Breast epithelium (tissue), 4 donors: ENCODE measurements around the gene ZNF566. TPM values are rescaled to one million over a fixed set of nuclear protein-coding genes. Genes with fewer than 3 reads are reported as not detected.

Source experiments
- DNase-seq, 2 donors: peaks; one replicate each; pipeline ENCODE4 v3.0.0-alpha.2; 2019; ENCODE audit warnings: low spot score in 2 of 2
- H3K27ac ChIP-seq, 2 donors: fragments of 200-600 bp; sonication (generic) in 1 of 2; one replicate each; pipeline ENCODE4 v1.5.1; 2016 to 2019; ENCODE audit warnings: mild to moderate bottlenecking in 1 of 2
- H3K27me3 ChIP-seq, 2 donors: fragments of 200-600 bp; sonication (generic) in 1 of 2; one replicate each; pipeline versions ENCODE4 v1.5.1 to v1.6.0; 2017 to 2019; ENCODE audit warnings: control low read depth in 1 of 2, mild to moderate bottlenecking in 1 of 2
- H3K36me3 ChIP-seq: fragments of 200-600 bp; one replicate; pipeline ENCODE4 v1.5.1; 2019
- H3K4me1 ChIP-seq, 2 donors: fragments of 200-600 bp; sonication (generic); one replicate each; pipeline ENCODE4 v1.5.1; 2016 to 2019; ENCODE audit warnings: control low read depth in 1 of 2
- H3K4me3 ChIP-seq, 3 donors: fragments of 200-600 bp; sonication (generic); 1 replicate in 2 of 3; 2 replicates in 1 of 3; pipeline ENCODE4 v1.5.1; 2016 to 2019; ENCODE audit warnings: mild to moderate bottlenecking in 3 of 3, moderate library complexity in 2 of 3
- H3K9me3 ChIP-seq, 2 donors: fragments of 200-600 bp; sonication (generic) in 1 of 2; one replicate each; pipeline ENCODE4 v1.5.1; 2016 to 2019; ENCODE audit warnings: control low read depth in 1 of 2
- POLR2A ChIP-seq: fragments of 450-650 bp; IDR thresholded peaks from one replicate; pipeline ENCODE4 v1.6.1; 2016; ENCODE audit warnings: antibody characterized with exemption, mild to moderate bottlenecking, moderate library complexity
- POLR2AphosphoS5 ChIP-seq, 3 donors: sonication (generic); formaldehyde crosslinking; IDR thresholded peaks; one replicate each; pipeline ENCODE4 v1.6.1; 2017; ENCODE audit warnings: antibody characterized with exemption in 3 of 3
- intact Hi-C: fragments of 100-400 bp; cut with DNase I; formaldehyde crosslinking; loops from one replicate; pipeline ENCODE4 v1.15.1; 2023; ENCODE audit warnings: low total_unique reads
- total RNA-seq, 3 donors: library from RNA; depleted of rRNA; stranded (reverse); fragments of >200 nt; gene quantifications; one replicate each; pipeline ENCODE4 v1.1.0, GENCODE V29; 2016
- TF ChIP-seq, protein P1 (sequence below), 3 donors: fragments of 450-650 bp; IDR thresholded peaks; one replicate each; pipeline ENCODE4 v1.5.1; 2016 to 2017; ENCODE audit warnings: antibody characterized with exemption in 3 of 3, mild to moderate bottlenecking in 3 of 3, moderate library complexity in 3 of 3

Gene ZNF566
- total RNA-seq, 3 donors from 2014 or later, result 10.2 to 14.7 (median 11.4) TPM

GRCh38 chr19:36409841-36410240 lies 79.5 kb downstream of the ZNF566 start:
- intact Hi-C loops, result no loop called here
- TF ChIP-seq, protein P1, sequence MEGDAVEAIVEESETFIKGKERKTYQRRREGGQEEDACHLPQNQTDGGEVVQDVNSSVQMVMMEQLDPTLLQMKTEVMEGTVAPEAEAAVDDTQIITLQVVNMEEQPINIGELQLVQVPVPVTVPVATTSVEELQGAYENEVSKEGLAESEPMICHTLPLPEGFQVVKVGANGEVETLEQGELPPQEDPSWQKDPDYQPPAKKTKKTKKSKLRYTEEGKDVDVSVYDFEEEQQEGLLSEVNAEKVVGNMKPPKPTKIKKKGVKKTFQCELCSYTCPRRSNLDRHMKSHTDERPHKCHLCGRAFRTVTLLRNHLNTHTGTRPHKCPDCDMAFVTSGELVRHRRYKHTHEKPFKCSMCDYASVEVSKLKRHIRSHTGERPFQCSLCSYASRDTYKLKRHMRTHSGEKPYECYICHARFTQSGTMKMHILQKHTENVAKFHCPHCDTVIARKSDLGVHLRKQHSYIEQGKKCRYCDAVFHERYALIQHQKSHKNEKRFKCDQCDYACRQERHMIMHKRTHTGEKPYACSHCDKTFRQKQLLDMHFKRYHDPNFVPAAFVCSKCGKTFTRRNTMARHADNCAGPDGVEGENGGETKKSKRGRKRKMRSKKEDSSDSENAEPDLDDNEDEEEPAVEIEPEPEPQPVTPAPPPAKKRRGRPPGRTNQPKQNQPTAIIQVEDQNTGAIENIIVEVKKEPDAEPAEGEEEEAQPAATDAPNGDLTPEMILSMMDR (IDR thresholded peaks at IDR 0.05), result no peak
- TF ChIP-seq POLR2AphosphoS5 (IDR thresholded peaks at IDR 0.05) (no peak), POLR2A (no peak)
- Histone ChIP-seq H3K36me3 (peaks cover 7% of the 10 kb centered on the region), H3K27ac (no peak overlapping the region), H3K4me3 (no peak overlapping the region), H3K27me3 (no peaks in the 10 kb centered on the region), H3K9me3 (peaks cover 6 to 16% of the 10 kb centered on the region in 2 donors), H3K4me1 (no peaks in the 10 kb centered on the region)
- DNase-seq, result no peak

DNA sequence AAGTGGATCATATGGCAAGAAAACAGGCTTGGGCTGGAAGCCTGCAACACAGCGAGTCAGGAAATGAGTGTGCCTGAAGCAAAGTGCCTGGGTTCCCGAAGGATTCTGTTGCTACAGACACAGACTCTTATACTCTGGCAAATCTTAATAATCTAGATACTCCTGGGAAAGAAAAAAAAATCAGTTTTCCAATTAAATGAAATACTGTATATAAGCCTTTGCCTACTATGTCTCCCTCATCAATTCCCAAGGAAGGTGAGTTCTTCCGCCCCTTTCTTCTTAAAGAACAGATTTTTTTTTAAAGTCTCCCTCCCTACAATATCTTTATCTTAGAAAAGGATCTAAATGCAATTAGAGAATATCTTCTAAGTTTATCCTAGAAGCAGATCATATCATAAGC lies 81.3 kb downstream of the ZNF566 start:
- Histone ChIP-seq H3K27ac (no peak overlapping the region), H3K4me3 (no peak overlapping the region), H3K4me1 (no peaks in the 10 kb centered on the region), H3K27me3 (no peaks in the 10 kb centered on the region), H3K9me3 (peaks cover 6 to 12% of the 10 kb centered on the region in 2 donors), H3K36me3 (peaks cover 14% of the 10 kb centered on the region)
- no peak for DNase-seq
- intact Hi-C loops, result no loop called here
- TF ChIP-seq, protein P1 (IDR thresholded peaks at IDR 0.05), result no peak
- TF ChIP-seq POLR2AphosphoS5 (IDR thresholded peaks at IDR 0.05) (no peak), POLR2A (no peak)

DNA sequence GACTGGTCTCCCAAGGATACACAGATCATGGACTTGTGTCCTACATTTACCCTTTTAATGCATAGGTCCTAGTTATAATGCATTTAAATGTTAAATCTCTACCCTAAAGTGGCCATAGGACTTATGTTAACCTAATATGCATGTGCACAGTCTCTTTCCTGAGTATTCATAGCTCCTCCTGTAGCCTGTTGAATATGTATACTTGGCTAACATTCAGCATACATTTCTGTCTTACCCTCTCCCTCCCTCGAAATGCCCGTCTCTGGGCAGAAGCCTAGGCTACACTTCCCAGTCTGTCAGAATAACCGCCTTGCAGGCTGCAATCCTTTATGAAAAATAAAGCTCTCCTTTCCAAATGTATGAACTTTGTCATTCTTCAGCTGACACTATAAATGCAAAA lies 84.9 kb downstream of the ZNF566 start:
- Histone ChIP-seq H3K4me1 (no peaks in the 10 kb centered on the region), H3K27me3 (no peaks in the 10 kb centered on the region), H3K4me3 (no peak overlapping the region), H3K36me3 (peaks cover 14% of the 10 kb centered on the region), H3K9me3 (peaks cover 20 to 23% of the 10 kb centered on the region in 2 donors), H3K27ac (no peak overlapping the region)
- no peak for TF ChIP-seq POLR2AphosphoS5 (IDR thresholded peaks at IDR 0.05)
- TF ChIP-seq, protein P1 (IDR thresholded peaks at IDR 0.05), result no peak
- no peak for TF ChIP-seq POLR2A
- intact Hi-C loops, result no loop called here
- no peak for DNase-seq

- H3K9me3 ChIP-seq, result peaks cover 41 to 44% of the 10 kb centered on the region in 2 donors
These were observed 87.9 kb downstream of the ZNF566 start for GRCh38 chr19:36401475-36401874.

GRCh38 chr19:36398571-36398970 lies 90.8 kb downstream of the ZNF566 start:
- H3K9me3 ChIP-seq, result peaks cover 64 to 71% of the 10 kb centered on the region in 2 donors
- TF ChIP-seq, protein P1 (IDR thresholded peaks at IDR 0.05), result no peak
- TF ChIP-seq POLR2A, result no peak
- TF ChIP-seq POLR2AphosphoS5 (IDR thresholded peaks at IDR 0.05), result no peak
- intact Hi-C loops, result no loop called here

More at GRCh38 chr19:36401475-36401874, 87.9 kb downstream of the ZNF566 start:
- no peaks in the 10 kb centered on the region for H3K27me3 ChIP-seq
- intact Hi-C loops, result no loop called here
- H3K4me3 ChIP-seq, result no peak overlapping the region
- H3K36me3 ChIP-seq, result peaks cover 14% of the 10 kb centered on the region
- no peak overlapping the region for H3K27ac ChIP-seq
- no peaks in the 10 kb centered on the region for H3K4me1 ChIP-seq
- TF ChIP-seq POLR2A (no peak), POLR2AphosphoS5 (IDR thresholded peaks at IDR 0.05) (no peak)
- TF ChIP-seq, protein P1 (IDR thresholded peaks at IDR 0.05), result no peak
- no peak for DNase-seq

More at GRCh38 chr19:36398571-36398970, 90.8 kb downstream of the ZNF566 start:
- Histone ChIP-seq H3K4me3 (no peak overlapping the region), H3K4me1 (no peaks in the 10 kb centered on the region), H3K36me3 (peaks cover 9% of the 10 kb centered on the region), H3K27me3 (no peaks in the 10 kb centered on the region), H3K27ac (no peak overlapping the region)
- no peak for DNase-seq

Other genes with a start within 250 kb of the ZNF566 start
- 10 to 100 TPM in 1 of 3 donors, 1 to 10 TPM in 2; 5.3 to 13.3 (median 8.5) TPM for gene ZFP14, start 110.4 kb downstream of the ZNF566 start, total RNA-seq
- gene ZFP82, start 70.9 kb downstream of the ZNF566 start, total RNA-seq, result 10 to 100 TPM in 1 of 3 donors, 1 to 10 TPM in 2; 3.4 to 13.6 (median 9.5) TPM
- 10 to 100 TPM in 2 of 3 donors, 1 to 10 TPM in 1; 9.1 to 35.6 (median 22.0) TPM for gene ZNF260, start 38.7 kb upstream of the ZNF566 start, total RNA-seq
- gene ZNF529, start 83.7 kb upstream of the ZNF566 start, total RNA-seq, result 10 to 100 TPM in 2 of 3 donors, 1 to 10 TPM in 1; 8.2 to 20.3 (median 14.7) TPM
- 10 to 100 TPM in 1 of 3 donors, 1 to 10 TPM in 2; 2.6 to 13.0 (median 6.6) TPM for gene ZNF382, start 115.8 kb upstream of the ZNF566 start, total RNA-seq
- gene ZNF461, start 177.3 kb upstream of the ZNF566 start, total RNA-seq, result 10 to 100 TPM in 1 of 3 donors, 1 to 10 TPM in 2; 8.2 to 13.6 (median 9.0) TPM
- 10 to 100 TPM in 2 of 3 donors, 1 to 10 TPM in 1; 3.8 to 20.6 (median 15.1) TPM for gene ZNF567, start 198.1 kb upstream of the ZNF566 start, total RNA-seq